Ectodermal cell (in vitro differentiated cells): ENCODE results near the gene IQUB. TPM values are rescaled to one million over a fixed set of nuclear protein-coding genes. Genes with fewer than 3 reads are reported as not detected.
A peak's percentile ranks its signal among the peaks of the same experiment; 100 is the strongest.

Experiments used
- H3K27ac ChIP-seq: 2 replicates; pipeline ENCODE4 v1.7.0; 2013; ENCODE audit warnings: mild to moderate bottlenecking, low read depth, low read length; ENCODE audit not compliant: insufficient read depth, poor library complexity, severe bottlenecking
- H3K27me3 ChIP-seq: 2 replicates; pipeline ENCODE4 v1.7.0; 2013; ENCODE audit warnings: mild to moderate bottlenecking, low read length; ENCODE audit not compliant: insufficient read depth, control insufficient read depth, poor library complexity, severe bottlenecking
- H3K36me3 ChIP-seq: one replicate; pipeline ENCODE4 v1.7.0; 2013; ENCODE audit warnings: low read length; ENCODE audit not compliant: control insufficient read depth, insufficient read depth
- H3K4me1 ChIP-seq: one replicate; pipeline ENCODE4 v1.7.0; 2013; ENCODE audit warnings: low read length; ENCODE audit not compliant: control insufficient read depth, insufficient read depth
- H3K4me3 ChIP-seq: 2 replicates; pipeline ENCODE4 v1.7.0; 2013; ENCODE audit warnings: low read depth, low read length, control low read depth; ENCODE audit not compliant: insufficient read depth
- H3K9me3 ChIP-seq: 2 replicates; pipeline ENCODE4 v1.7.0; 2013; ENCODE audit warnings: mild to moderate bottlenecking, low read length, moderate library complexity; ENCODE audit not compliant: control insufficient read depth
- WGBS, 2 experiments: methylation state at CpG; one replicate each; pipeline ENCODE4 v1.1.7; 2013; ENCODE audit warnings: missing lambda C conversion rate in 2 of 2; 5-methylcytosine and 5-hydroxymethylcytosine counted together
- polyA plus RNA-seq, 4 experiments: library from polyadenylated mRNA; stranded (reverse); fragments of 50-300 nt; gene quantifications; one replicate each; pipeline ENCODE4 v1.2.3, GENCODE V29; 2013

IQUB gene
- polyA plus RNA-seq (2013, experiment 1 of 4) = 1.5 TPM
- polyA plus RNA-seq (2013, experiment 2 of 4) = 1.9 TPM
- 1.3 TPM for polyA plus RNA-seq (2013, experiment 3 of 4)
- polyA plus RNA-seq (2013, experiment 4 of 4) = 1.7 TPM

GRCh38 chr7:123534383-123535260 is at the start of gene IQUB:
Gene IQUB, minus strand, starts transcription at chr7:123534595. Its CDS starts 22,255 bp downstream, at chr7:123512340.
- H3K27ac ChIP-seq = peak within 1 kb of the TSS; percentile 47
- H3K9me3 ChIP-seq = no peaks in the 10 kb centered on the region
- no peaks in the 10 kb centered on the region for H3K36me3 ChIP-seq
- peaks cover 13% of the 10 kb centered on the region for H3K27me3 ChIP-seq
- WGBS, 2 experiments = 1% methylated on average over 54 of the region's 54 CpGs
- peak within 1 kb of the TSS; percentile 55 for H3K4me3 ChIP-seq
- H3K4me1 ChIP-seq = peaks cover 10% of the 10 kb centered on the region

GRCh38 chr7:123583821-123584220 is 49.4 kb upstream of the IQUB start:
- no peaks in the 10 kb centered on the region for H3K36me3 ChIP-seq

GRCh38 chr7:123581162-123581459 is 46.7 kb upstream of the IQUB start:
- H3K27me3 ChIP-seq = no peaks in the 10 kb centered on the region
- no peak overlapping the region for H3K27ac ChIP-seq
- no peaks in the 10 kb centered on the region for H3K4me1 ChIP-seq
- WGBS, 2 experiments = 17 to 40% methylated on average over 1 of the region's 2 CpGs
- no peaks in the 10 kb centered on the region for H3K36me3 ChIP-seq
- H3K9me3 ChIP-seq = no peaks in the 10 kb centered on the region
- H3K4me3 ChIP-seq = no peak overlapping the region

More at GRCh38 chr7:123583821-123584220, 49.4 kb upstream of the IQUB start:
- H3K27ac ChIP-seq = no peak overlapping the region
- H3K9me3 ChIP-seq = no peaks in the 10 kb centered on the region
- H3K27me3 ChIP-seq = no peaks in the 10 kb centered on the region
- H3K4me3 ChIP-seq = no peak overlapping the region
- 92 to 95% methylated on average over 4 of the region's 4 CpGs for WGBS, 2 experiments
- no peaks in the 10 kb centered on the region for H3K4me1 ChIP-seq

- Histone ChIP-seq H3K4me3 (no peak overlapping the region), H3K4me1 (no peaks in the 10 kb centered on the region), H3K27ac (no peak overlapping the region), H3K36me3 (no peaks in the 10 kb centered on the region), H3K9me3 (no peaks in the 10 kb centered on the region), H3K27me3 (no peaks in the 10 kb centered on the region)
- WGBS, 2 experiments = 34 to 52% methylated on average over 7 to 8 of the region's 8 CpGs
Measured at GRCh38 chr7:123580406-123581161, 46.2 kb upstream of the IQUB start.

- no peaks in the 10 kb centered on the region for H3K4me1 ChIP-seq
- no peaks in the 10 kb centered on the region for H3K9me3 ChIP-seq
- no peak overlapping the region for H3K4me3 ChIP-seq
- no peaks in the 10 kb centered on the region for H3K36me3 ChIP-seq
- no peaks in the 10 kb centered on the region for H3K27me3 ChIP-seq
- no peak overlapping the region for H3K27ac ChIP-seq
Measured at GRCh38 chr7:123579416-123579815, 45.0 kb upstream of the IQUB start.

GRCh38 chr7:123573896-123574467 is 39.6 kb upstream of the IQUB start:
- Histone ChIP-seq H3K9me3 (no peaks in the 10 kb centered on the region), H3K36me3 (no peaks in the 10 kb centered on the region), H3K27ac (no peak overlapping the region), H3K27me3 (no peaks in the 10 kb centered on the region), H3K4me3 (no peak overlapping the region), H3K4me1 (no peaks in the 10 kb centered on the region)
- 93 to 99% methylated on average over 1 to 2 of the region's 2 CpGs for WGBS, 2 experiments

- no peaks in the 10 kb centered on the region for H3K9me3 ChIP-seq
- no peaks in the 10 kb centered on the region for H3K36me3 ChIP-seq
- 54 to 59% methylated on average over 2 of the region's 3 CpGs for WGBS, 2 experiments
- H3K4me3 ChIP-seq = no peak overlapping the region
- H3K4me1 ChIP-seq = no peaks in the 10 kb centered on the region
- no peak overlapping the region for H3K27ac ChIP-seq
- H3K27me3 ChIP-seq = no peaks in the 10 kb centered on the region
Measured at GRCh38 chr7:123573341-123573740, 38.9 kb upstream of the IQUB start.

- Histone ChIP-seq H3K4me3 (no peak overlapping the region), H3K27me3 (no peaks in the 10 kb centered on the region), H3K36me3 (no peaks in the 10 kb centered on the region), H3K27ac (no peak overlapping the region), H3K9me3 (no peaks in the 10 kb centered on the region), H3K4me1 (no peaks in the 10 kb centered on the region)
- 86 to 88% methylated on average over 1 of the region's 1 CpG for WGBS, 2 experiments
Measured at GRCh38 chr7:123571684-123572083, 37.3 kb upstream of the IQUB start.

- H3K27ac ChIP-seq = no peak overlapping the region
- WGBS, 2 experiments = no CpG with 5 or more reads among the region's 1 CpG
- no peaks in the 10 kb centered on the region for H3K36me3 ChIP-seq
- no peaks in the 10 kb centered on the region for H3K27me3 ChIP-seq
- no peak overlapping the region for H3K4me3 ChIP-seq
- H3K9me3 ChIP-seq = no peaks in the 10 kb centered on the region
- no peaks in the 10 kb centered on the region for H3K4me1 ChIP-seq
Measured at GRCh38 chr7:123571187-123571586, 36.8 kb upstream of the IQUB start.
